ENCODE measurements around the gene PHYKPL.
"Not testable (repeated sequence)": the region's sequence is repeated elsewhere in the genome, so short reads cannot be mapped to it uniquely, and the experiment has no call there.

The PHYKPL gene

GRCh38 chr5:178206166-178207101, 26.2 kb downstream of the PHYKPL start:
- DNase-seq = no peak

- no peak for DNase-seq
Measured at GRCh38 chr5:178205749-178206047, 26.9 kb downstream of the PHYKPL start.

DNA sequence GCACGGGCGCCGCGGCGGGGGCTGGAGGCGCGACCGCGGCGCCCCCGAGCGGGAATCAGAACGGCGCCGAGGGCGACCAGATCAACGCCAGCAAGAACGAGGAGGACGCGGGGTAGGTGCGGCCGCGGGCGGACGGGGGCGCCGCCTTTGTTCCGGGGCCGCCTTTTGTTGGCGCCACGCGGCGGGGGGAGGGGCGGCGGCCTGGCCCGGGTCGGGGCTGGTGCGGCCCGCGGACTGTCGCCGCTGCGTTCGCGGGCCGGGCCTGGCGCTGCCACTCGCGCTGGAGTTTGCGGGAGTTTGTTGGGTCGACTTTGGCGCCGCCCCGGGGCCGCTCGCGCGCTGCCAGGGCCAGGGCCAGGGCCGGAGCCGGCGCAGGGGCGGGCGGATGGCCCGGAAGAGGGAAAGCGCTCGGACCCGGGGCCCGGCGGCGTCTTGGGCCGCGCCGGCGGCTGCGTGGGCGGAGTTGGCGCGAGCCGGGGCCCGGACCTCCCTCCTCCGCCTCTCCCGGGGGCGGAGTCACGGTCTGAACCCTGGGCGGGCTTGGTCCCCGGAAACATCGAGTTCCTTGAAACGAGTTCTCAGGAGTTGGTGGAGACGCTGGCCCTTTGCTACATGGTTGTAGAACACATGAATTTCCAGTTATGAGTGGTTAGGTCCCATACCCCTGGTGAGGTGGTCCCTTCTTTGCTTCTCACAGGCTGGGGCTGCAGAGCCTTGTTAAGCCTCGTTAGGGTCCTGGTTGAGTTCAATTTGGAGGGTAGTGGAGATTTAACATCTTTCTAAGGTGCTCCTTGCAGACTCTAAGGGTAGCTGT, 27.5 kb downstream of the PHYKPL start:
- peak; percentile 72 for DNase-seq

DNA sequence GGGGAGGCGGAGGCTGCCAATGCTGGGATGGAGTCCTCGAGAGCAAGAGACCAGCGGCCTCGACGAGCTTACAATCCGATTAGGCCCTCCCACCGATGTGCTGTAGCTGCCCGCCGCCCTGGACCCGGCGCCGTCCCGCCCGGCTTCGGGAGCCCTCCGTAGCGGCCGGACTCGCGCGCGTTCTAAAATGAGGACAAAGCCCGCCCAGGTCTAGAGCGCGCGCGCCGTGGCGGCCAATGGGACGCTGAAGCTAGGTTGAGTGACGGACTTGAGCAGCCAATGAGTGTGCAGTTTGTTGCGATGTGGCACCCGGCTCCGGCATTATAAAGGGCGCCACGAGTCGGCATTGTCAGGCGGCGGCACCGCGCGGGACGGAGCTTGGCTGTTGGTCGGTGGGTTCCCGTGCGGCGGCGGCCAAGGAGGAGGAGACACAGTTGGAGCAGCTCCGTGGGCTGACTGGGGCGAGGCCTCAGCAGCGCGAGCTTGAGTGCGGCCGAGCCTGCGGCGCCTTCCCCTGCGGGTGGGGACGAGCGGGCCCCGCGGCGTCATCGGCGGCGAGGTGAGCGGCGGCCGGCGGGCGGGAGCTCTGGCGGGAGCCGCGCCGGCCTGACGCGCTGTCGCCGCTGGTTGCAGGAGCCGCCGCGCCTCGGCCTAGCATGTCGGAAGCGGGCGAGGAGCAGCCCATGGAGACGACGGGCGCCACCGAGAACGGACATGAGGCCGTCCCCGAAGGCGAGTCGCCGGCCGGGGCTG, 28.2 kb downstream of the PHYKPL start, which contains the start of gene HNRNPAB:
Gene HNRNPAB, plus strand, starts transcription at position 352 of the 753 bp plus-strand sequence. Its CDS starts 305 bp downstream, at position 657.
- peak; percentile 96 for DNase-seq

GRCh38 chr5:178203670-178204181, 28.9 kb downstream of the PHYKPL start:
- DNase-seq = no peak

DNA sequence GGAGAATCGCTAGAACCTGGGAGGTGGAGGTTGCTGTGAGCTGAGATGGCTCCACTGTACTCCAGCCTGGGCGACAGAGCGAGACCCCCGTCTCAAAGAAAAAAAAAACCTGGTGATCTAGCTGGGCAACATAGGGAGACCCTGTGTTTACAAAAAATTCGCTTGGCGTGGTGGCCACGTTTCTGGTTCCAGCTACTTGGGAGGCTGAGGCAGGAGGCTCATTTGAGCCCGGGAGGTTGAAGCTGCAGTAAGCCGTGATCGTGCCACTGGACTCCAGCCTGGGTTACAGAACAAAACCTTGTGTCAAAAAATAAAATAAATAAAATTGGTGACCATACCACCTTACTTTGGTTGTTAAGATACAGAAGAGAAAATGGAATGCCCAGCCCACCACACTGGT, 30.1 kb downstream of the PHYKPL start:
- no peak for DNase-seq

- DNase-seq = no peak
Measured at GRCh38 chr5:178201927-178202235, 30.7 kb downstream of the PHYKPL start.

DNA sequence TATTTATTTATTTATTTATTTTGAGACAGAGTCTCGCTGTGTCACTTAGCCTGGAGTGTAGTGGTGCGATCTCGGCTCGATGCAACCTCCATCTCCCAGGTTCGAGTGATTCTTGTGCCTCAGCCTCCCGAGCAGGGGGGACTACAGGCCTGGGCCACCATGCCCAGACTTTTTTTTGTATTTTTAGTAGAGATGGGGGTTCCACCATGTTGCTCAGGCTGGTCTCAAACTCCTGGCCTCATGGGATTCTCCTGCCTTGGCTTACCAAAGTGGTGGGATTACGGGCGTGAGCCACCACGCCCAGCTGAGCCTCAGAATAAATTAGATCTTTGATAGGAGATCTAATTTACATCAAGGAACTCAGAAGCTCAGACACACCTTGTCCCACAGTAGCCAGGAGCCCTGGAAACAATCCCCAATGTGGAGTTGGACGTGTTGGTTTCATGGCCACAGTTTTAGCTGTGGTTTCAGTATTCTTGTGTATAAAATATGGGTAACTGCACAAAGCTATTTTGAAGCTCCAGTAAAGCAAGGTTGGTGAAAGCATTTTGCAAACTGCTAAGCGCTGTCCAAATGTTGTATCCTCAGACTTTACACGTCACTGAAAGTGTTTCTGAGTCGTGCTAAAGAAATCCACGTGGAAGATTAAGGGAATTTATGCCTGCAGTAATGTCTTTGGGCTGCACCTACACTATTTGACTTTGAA, 31.2 kb downstream of the PHYKPL start:
- no peak for DNase-seq

- DNase-seq = no peak
Measured at GRCh38 chr5:178199581-178200434, 32.8 kb downstream of the PHYKPL start.

DNA sequence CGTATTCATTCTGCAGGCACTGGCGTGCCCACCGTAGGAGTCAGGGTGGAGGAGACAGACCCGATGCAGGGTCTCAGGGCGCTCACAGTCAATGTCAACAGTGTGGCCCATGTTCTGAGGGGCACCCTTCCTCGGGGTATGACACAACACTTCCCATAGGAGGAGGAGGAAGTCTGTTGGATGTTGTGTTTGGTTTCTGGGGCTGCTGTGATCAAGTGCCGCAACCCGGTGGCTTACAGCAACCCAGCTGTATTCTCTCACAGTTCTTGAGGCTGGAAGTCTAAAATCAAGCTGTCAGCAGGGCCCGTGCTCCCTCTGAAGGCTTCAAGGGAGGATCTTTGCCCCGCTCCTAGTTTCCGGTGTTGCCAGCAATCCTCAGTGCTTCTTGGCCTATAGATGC, 33.9 kb downstream of the PHYKPL start:
- no peak for DNase-seq

DNA sequence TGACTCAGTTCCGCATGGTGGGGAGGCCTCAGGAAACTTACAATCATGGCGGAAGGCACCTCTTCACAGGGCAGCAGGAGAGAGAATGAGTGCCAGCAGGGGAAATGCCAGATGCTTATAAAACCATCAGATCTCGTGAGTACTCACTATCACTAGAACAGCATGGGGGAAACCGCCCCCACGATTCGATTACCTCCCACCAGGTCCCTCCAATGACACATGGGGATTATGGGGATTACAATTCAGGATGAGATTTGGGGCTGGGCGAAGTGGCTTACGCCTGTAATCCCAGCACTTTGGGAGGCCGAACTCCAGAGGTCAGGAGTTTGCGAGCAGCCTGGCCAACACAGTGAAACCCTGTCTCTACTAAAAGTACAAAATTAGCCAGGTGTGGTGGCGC, 34.5 kb downstream of the PHYKPL start:
- DNase-seq = not testable (repeated sequence)

GRCh38 chr5:178196986-178197385, 35.6 kb downstream of the PHYKPL start:
- DNase-seq = no peak

DNA sequence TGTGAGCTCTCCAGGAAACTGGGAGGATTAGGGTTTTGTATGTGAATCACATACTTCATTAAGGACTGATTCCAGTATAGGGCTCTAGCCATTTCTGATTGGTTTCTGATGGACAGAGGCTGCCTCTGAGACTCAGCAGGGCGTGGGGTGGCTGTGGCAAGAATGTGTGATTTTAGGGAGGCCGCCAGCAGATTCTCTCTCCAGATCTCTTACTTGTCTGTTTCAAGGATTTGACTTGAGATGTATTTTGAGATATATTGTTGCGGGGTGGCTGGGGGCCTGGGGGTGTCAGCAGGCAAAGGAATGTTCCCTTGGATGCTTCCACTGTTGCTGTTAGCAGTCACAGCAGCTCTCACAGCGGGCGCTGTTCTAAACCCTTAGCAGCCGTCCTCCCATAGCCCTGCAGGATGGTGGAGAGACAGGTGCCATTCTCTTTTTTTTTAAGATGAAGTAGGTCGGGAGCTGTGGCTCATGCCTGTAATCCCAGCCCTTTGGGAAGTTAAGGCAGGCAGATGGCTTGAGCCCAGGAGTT, 36.3 kb downstream of the PHYKPL start:
- no peak for DNase-seq

DNA sequence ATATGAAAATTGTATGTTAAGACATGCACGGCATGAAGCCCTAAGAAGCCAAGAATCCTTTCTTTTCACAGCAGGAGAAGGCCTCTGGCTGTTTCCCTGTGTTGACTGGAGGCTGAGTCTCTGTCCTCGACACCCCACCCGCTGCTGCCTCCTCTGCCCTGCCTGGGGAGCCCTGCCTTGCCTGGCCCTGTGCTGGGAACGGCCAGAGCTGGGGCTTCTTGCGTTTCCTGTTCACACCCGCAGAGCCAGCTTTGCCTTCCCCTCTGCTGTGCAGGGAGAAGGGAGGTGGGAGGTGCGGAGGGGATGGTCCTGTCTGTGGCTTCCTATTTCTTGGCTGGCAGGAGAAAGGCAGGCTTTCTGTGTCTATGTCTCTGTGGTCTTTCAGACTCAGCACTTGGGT, 38.6 kb downstream of the PHYKPL start:
- no peak for DNase-seq

GRCh38 chr5:178193251-178193809, 39.3 kb downstream of the PHYKPL start:
- no peak for DNase-seq

DNA sequence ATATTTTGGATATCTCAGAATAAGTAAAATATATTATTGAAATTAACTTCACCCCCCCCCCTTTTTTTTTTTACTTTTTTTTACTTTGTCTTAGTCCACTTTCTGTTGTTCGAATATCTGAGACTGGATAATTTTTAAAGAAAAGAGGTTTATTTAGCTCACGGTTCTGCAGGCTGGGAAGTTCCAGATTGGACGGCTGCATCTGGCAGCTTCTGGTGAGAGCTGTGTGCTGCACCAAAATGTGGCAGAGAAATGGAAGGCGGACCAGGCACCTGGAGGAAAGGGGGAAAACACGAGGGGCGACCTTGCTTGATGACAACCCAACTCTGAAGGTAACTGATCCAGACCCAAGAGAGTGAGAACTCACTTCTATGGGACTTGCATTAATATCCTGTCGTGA, 39.8 kb downstream of the PHYKPL start:
- DNase-seq = no peak

DNA sequence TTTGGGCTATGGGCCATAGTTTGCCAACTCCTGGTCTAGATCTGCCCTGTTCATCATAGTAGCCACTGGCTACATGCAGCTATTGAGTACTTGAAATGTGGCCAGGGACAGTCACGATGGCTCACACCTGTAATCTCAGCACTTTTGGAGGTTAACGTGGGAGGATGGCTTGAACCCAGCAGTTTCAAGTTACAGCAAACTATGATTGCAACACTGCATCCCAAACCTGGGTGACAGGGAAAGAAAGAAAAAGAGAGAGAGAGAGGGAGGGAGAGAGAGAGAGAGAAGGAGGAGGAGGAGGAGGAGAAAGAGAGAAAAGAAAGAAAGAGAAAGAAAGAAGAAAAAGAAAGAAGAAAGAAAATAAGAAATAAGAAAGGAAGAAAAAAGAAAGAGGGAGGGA, 40.4 kb downstream of the PHYKPL start:
- DNase-seq = no peak

GRCh38 chr5:178191661-178192060, 40.9 kb downstream of the PHYKPL start:
- no peak for DNase-seq

- no peak for DNase-seq
Measured at GRCh38 chr5:178189433-178189832, 43.2 kb downstream of the PHYKPL start.

DNA sequence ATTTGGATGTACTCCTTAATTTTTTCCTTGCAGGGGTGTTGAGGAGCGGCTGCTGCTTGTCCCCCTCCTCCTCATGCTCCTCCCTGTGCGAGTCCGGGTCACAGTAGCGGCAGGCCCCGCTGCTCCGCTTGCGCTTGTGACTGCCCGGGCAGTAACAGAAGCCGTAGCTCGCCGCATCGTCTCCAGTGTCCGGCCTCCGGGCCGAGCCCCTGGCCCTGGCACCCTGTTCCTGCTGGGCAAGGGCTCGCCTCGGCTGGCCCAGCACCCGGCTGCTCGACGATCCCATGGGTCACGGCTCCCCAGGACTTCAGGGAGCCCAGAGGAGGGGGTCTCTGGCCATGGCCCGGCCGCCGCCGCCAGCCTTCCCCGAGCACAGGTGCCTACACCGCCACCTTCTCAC, 45.6 kb downstream of the PHYKPL start, which contains the start of gene GMCL2:
Gene GMCL2, minus strand, starts transcription at position 358 of the 400 bp plus-strand sequence. Its CDS starts 72 bp downstream, at position 286.
- DNase-seq = no peak

GRCh38 chr5:178186427-178186826, 46.2 kb downstream of the PHYKPL start:
- DNase-seq = peak; percentile 74
